Ovary (tissue), 9 donors: ENCODE results near the gene C6orf47. TPM values are rescaled to one million over a fixed set of nuclear protein-coding genes. Genes with fewer than 3 reads are reported as not detected.

Experiments
- DNase-seq, 5 donors: peaks; one replicate each; pipeline ENCODE4 v3.0.0-alpha.2; 2019 to 2020
- H3K27ac ChIP-seq, 2 donors: fragments of 200-600 bp; one replicate each; pipeline versions ENCODE4 v1.5.1 to v1.8.0; 2019 to 2022
- H3K27me3 ChIP-seq: fragments of 200-600 bp; one replicate; pipeline ENCODE4 v1.8.0; 2022
- H3K36me3 ChIP-seq: fragments of 200-600 bp; sonication (generic); one replicate; pipeline ENCODE4 v1.5.1; 2019
- H3K4me1 ChIP-seq: one replicate; pipeline ENCODE4 v1.8.1; 2013; ENCODE audit warnings: mild to moderate bottlenecking, moderate library complexity; ENCODE audit not compliant: insufficient read depth
- H3K4me3 ChIP-seq: fragments of 200-600 bp; sonication (generic); one replicate; pipeline ENCODE4 v1.5.1; 2017
- H3K9me3 ChIP-seq, 2 donors: fragments of 200-600 bp in 1 of 2; sonication (generic) in 1 of 2; one replicate each; pipeline versions ENCODE4 v1.5.1 to v1.8.1; 2013 to 2019; ENCODE audit warnings: mild to moderate bottlenecking in 1 of 2, moderate library complexity in 1 of 2
- CTCF ChIP-seq, 3 donors: fragments of 450-650 bp in 2 of 3; fragments of 200-600 bp in 1 of 3; IDR thresholded peaks; one replicate each; pipeline versions ENCODE4 v1.5.1 to v1.8.0; 2016 to 2022; ENCODE audit warnings: antibody characterized with exemption in 3 of 3, mild to moderate bottlenecking in 1 of 3
- EP300 ChIP-seq: sonication (generic); formaldehyde crosslinking; IDR thresholded peaks from one replicate; pipeline ENCODE4 v1.6.1; 2017; ENCODE audit warnings: antibody characterized with exemption
- POLR2A ChIP-seq: fragments of 450-650 bp; IDR thresholded peaks from one replicate; pipeline ENCODE4 v1.6.1; 2017; ENCODE audit warnings: antibody characterized with exemption, mild to moderate bottlenecking, moderate library complexity
- WGBS, 3 donors: extraction: QIAGEN DNeasy Blood & Tissue Kit in 1 of 3; methylation state at CpG; one replicate each; pipeline versions ENCODE4 v1.1.5 to v1.1.7; 2013 to 2017; 5-methylcytosine and 5-hydroxymethylcytosine counted together
- intact Hi-C, 4 donors: fragments of 100-400 bp; cut with DNase I; formaldehyde crosslinking; loops; one replicate each; pipeline versions ENCODE4 v1.11.0 to v1.15.1; 2022 to 2023
- polyA plus RNA-seq, 2 donors: library from polyadenylated mRNA; stranded (reverse); fragments of 200-250 nt in 1 of 2; fragments of 350-450 nt in 1 of 2; fragmentation: Illumina TruSeq in 1 of 2; extraction: RNeasy Lipid Tissue Mini Kit (QIAGEN cat#74804) in 1 of 2; gene quantifications; one replicate each; pipeline ENCODE4 v1.2.3, GENCODE V29; 2013 to 2014
- total RNA-seq, 7 donors: library from RNA; depleted of rRNA in 2 of 7; stranded (reverse); fragments of >200 nt in 2 of 7; fragmentation: NEBNext Ultra II Directional in 3 of 7; extraction: Animal tissue kit (Norgen Biotek cat#: 25700) in 3 of 7; gene quantifications; one replicate each; pipeline versions ENCODE4 v1.1.0 to v1.2.4, GENCODE V29; 2016 to 2023
- donor health status: DM: no; HTN: no; CAD: no; lungs with moderate emphysema.
- donor health status: DM: no; HTN: no; CAD: no.
- donor health status: Bipolar disorder and iron deficiency.
- donor health status: DM: yes; HTN: yes; CAD: no.
- donor health status: DM: no; HTN: no; CAD: no.
- donor health status: DM: yes; HTN: yes; CAD: no.

C6orf47 gene
- total and polyA plus RNA-seq, 9 donors, result 13.9 to 26.2 (median 19.7) TPM

GRCh38 chr6:31636698-31637596, 23.6 kb downstream of the C6orf47 start:
- no peak overlapping the region for H3K27ac ChIP-seq
- no peak for DNase-seq
- WGBS, 3 donors, result 69 to 75% (median 71%) methylated on average over 27 of the region's 27 CpGs

GRCh38 chr6:31634969-31635575, 25.5 kb downstream of the C6orf47 start:
- 68 to 73% (median 70%) methylated on average over 11 of the region's 11 CpGs for WGBS, 3 donors
- Histone ChIP-seq H3K4me3 (no peak overlapping the region), H3K27me3 (no peaks in the 10 kb centered on the region), H3K9me3 (no peaks in the 10 kb centered on the region), H3K36me3 (peaks cover 3% of the 10 kb centered on the region), H3K4me1 (no peaks in the 10 kb centered on the region), H3K27ac (no peak overlapping the region)
- intact Hi-C loops, result no loop called here
- TF ChIP-seq CTCF (IDR thresholded peaks at IDR 0.05) (no peak), EP300 (no peak), POLR2A (no peak)
- DNase-seq, result no peak

More at GRCh38 chr6:31636698-31637596, 23.6 kb downstream of the C6orf47 start:
- intact Hi-C loops, result no loop called here
- Histone ChIP-seq H3K36me3 (peaks cover 3% of the 10 kb centered on the region), H3K9me3 (no peaks in the 10 kb centered on the region), H3K4me1 (no peaks in the 10 kb centered on the region), H3K4me3 (no peak overlapping the region), H3K27me3 (no peaks in the 10 kb centered on the region)
- TF ChIP-seq CTCF (IDR thresholded peaks at IDR 0.05) (no peak), POLR2A (no peak), EP300 (no peak)

GRCh38 chr6:31634131-31634530, 26.4 kb downstream of the C6orf47 start:
- intact Hi-C loops, result no loop called here
- Histone ChIP-seq H3K27ac (no peak overlapping the region), H3K4me3 (no peak overlapping the region), H3K4me1 (no peaks in the 10 kb centered on the region), H3K9me3 (no peaks in the 10 kb centered on the region), H3K36me3 (peaks cover 3% of the 10 kb centered on the region), H3K27me3 (no peaks in the 10 kb centered on the region)
- no peak for DNase-seq
- WGBS, 3 donors, result 76 to 87% (median 83%) methylated on average over 3 of the region's 3 CpGs
- TF ChIP-seq CTCF (IDR thresholded peaks at IDR 0.05), result no peak
- TF ChIP-seq EP300, result no peak
- TF ChIP-seq POLR2A, result no peak

- TF ChIP-seq POLR2A (no peak), CTCF (IDR thresholded peaks at IDR 0.05) (no peak), EP300 (no peak)
- DNase-seq, result no peak
- H3K36me3 ChIP-seq, result peaks cover 3% of the 10 kb centered on the region
- no peaks in the 10 kb centered on the region for H3K27me3 ChIP-seq
- no peaks in the 10 kb centered on the region for H3K9me3 ChIP-seq
- 78 to 81% (median 79%) methylated on average over 7 of the region's 7 CpGs for WGBS, 3 donors
- no peak overlapping the region for H3K4me3 ChIP-seq
- H3K4me1 ChIP-seq, result no peaks in the 10 kb centered on the region
- H3K27ac ChIP-seq, result no peak overlapping the region
- intact Hi-C loops, result no loop called here
Observed at GRCh38 chr6:31633447-31633846, 27.1 kb downstream of the C6orf47 start.
